Measurements from ENCODE around the gene TRPV6.

The TRPV6 gene

GRCh38 chr7:142885311-142886230 lies at the start of gene TRPV6:
TRPV6 (minus strand) TSS chr7:142885745.
- DNase-seq (ENCODE audit: low spot score in 2 of 2): no peak
- Histone ChIP-seq H3K4me3 (no peak within 1 kb of the TSS), H3K27me3 (ENCODE audit: low read depth) (no peaks in the 10 kb centered on the region), H3K36me3 (replicated peaks) (no peaks in the 10 kb centered on the region), H3K4me1 (no peaks in the 10 kb centered on the region), H3K9me3 (no peaks in the 10 kb centered on the region)
- in situ Hi-C loops (cut with MboI; ENCODE audit: low sequenced_read_pairs): no loop called here

- no peak for DNase-seq (ENCODE audit: low spot score in 2 of 2)
- Histone ChIP-seq H3K4me3 (no peak overlapping the region), H3K9me3 (no peaks in the 10 kb centered on the region), H3K27me3 (ENCODE audit: low read depth) (no peaks in the 10 kb centered on the region), H3K36me3 (replicated peaks) (no peaks in the 10 kb centered on the region), H3K4me1 (no peaks in the 10 kb centered on the region)
- in situ Hi-C loops (cut with MboI; ENCODE audit: low sequenced_read_pairs): no loop called here
Measured at GRCh38 chr7:142934056-142934455, 48.5 kb upstream of the TRPV6 start.

GRCh38 chr7:142933624-142934023 lies 48.1 kb upstream of the TRPV6 start, which contains the start of gene TRPV5:
TRPV5 (minus strand) TSS chr7:142933746; CDS start chr7:142933459, 287 bp downstream.
- H3K9me3 ChIP-seq: no peaks in the 10 kb centered on the region
- no peaks in the 10 kb centered on the region for H3K36me3 ChIP-seq (replicated peaks)
- in situ Hi-C loops (cut with MboI; ENCODE audit: low sequenced_read_pairs): no loop called here
- no peak for DNase-seq (ENCODE audit: low spot score in 2 of 2)
- no peaks in the 10 kb centered on the region for H3K4me1 ChIP-seq
- H3K4me3 ChIP-seq: no peak within 1 kb of the TSS
- no peaks in the 10 kb centered on the region for H3K27me3 ChIP-seq (ENCODE audit: low read depth)

- Histone ChIP-seq H3K9me3 (no peaks in the 10 kb centered on the region), H3K4me1 (no peaks in the 10 kb centered on the region), H3K36me3 (replicated peaks) (no peaks in the 10 kb centered on the region), H3K27me3 (ENCODE audit: low read depth) (no peaks in the 10 kb centered on the region), H3K4me3 (no peak overlapping the region)
- in situ Hi-C loops (cut with MboI; ENCODE audit: low sequenced_read_pairs): no loop called here
- DNase-seq (ENCODE audit: low spot score in 2 of 2): no peak
Measured at GRCh38 chr7:142933092-142933475, 47.5 kb upstream of the TRPV6 start.

- no peak for DNase-seq (ENCODE audit: low spot score in 2 of 2)
- in situ Hi-C loops (cut with MboI; ENCODE audit: low sequenced_read_pairs): no loop called here
- Histone ChIP-seq H3K27me3 (ENCODE audit: low read depth) (no peaks in the 10 kb centered on the region), H3K4me1 (no peaks in the 10 kb centered on the region), H3K4me3 (no peak overlapping the region), H3K36me3 (replicated peaks) (no peaks in the 10 kb centered on the region), H3K9me3 (no peaks in the 10 kb centered on the region)
Measured at GRCh38 chr7:142932386-142933091, 47.0 kb upstream of the TRPV6 start.

- no peaks in the 10 kb centered on the region for H3K27me3 ChIP-seq (ENCODE audit: low read depth)
- no peaks in the 10 kb centered on the region for H3K36me3 ChIP-seq (replicated peaks)
- no peaks in the 10 kb centered on the region for H3K4me1 ChIP-seq
- no peaks in the 10 kb centered on the region for H3K9me3 ChIP-seq
- H3K4me3 ChIP-seq: no peak overlapping the region
- in situ Hi-C loops (cut with MboI; ENCODE audit: low sequenced_read_pairs): no loop called here
- DNase-seq (ENCODE audit: low spot score in 2 of 2): no peak
Measured at GRCh38 chr7:142930126-142930730, 44.7 kb upstream of the TRPV6 start.

DNA sequence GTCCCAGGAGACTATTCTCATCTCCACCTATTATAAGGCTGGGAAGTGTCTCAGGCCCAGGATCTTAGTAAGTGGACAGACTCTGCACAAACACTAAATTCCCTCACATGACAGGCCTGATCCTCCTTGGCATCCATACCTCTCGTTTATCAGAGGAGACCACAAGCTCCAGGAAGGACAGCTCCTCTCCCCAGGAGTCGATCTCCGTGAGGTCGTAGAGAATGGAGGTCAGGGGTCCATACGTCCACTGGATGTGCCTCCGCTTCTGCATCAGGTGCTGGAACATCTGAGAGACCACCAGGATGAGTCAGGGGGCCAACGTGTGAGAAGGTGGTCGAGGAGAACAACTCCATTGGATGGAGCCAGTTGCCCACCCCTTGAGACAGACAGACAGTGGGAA lies 42.4 kb upstream of the TRPV6 start:
- in situ Hi-C loops (cut with MboI; ENCODE audit: low sequenced_read_pairs): no loop called here
- H3K27me3 ChIP-seq (ENCODE audit: low read depth): no peaks in the 10 kb centered on the region
- H3K36me3 ChIP-seq (replicated peaks): no peaks in the 10 kb centered on the region
- no peaks in the 10 kb centered on the region for H3K4me1 ChIP-seq
- DNase-seq (ENCODE audit: low spot score in 2 of 2): no peak
- H3K9me3 ChIP-seq: no peaks in the 10 kb centered on the region
- H3K4me3 ChIP-seq: no peak overlapping the region

DNA sequence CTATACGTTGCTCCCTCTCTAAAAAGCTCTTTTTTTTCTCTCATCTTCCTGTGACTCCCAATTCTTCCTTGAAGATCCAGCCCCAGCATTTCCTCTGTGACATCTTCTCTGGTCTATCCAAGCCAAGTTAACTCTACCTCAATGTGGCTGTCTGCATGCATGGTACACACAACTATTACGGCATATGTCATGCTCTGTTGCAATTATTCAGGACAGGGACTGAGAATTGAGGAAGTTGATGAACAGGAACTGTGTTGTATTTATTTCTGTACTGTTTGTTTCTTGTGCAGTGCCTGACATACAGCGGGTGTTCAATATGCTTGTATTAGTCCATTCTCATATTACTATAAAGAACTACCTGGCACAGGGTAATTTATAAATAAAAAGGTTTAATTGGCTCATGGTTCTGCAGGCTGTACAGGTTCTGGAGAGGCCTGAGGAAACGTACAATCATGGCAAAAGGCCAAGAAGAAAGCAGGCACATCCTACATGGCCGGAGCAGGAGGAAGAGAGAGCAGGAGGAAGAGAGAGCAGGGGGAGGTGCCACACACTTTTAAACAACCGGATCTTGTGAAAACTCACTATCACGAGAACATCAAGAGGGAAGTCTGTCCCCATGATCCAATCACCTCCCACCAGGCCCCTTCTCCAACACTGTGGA lies 41.7 kb upstream of the TRPV6 start:
- Histone ChIP-seq H3K4me3 (no peak overlapping the region), H3K27me3 (ENCODE audit: low read depth) (no peaks in the 10 kb centered on the region), H3K9me3 (no peaks in the 10 kb centered on the region), H3K36me3 (replicated peaks) (no peaks in the 10 kb centered on the region), H3K4me1 (no peaks in the 10 kb centered on the region)
- in situ Hi-C loops (cut with MboI; ENCODE audit: low sequenced_read_pairs): no loop called here
- DNase-seq (ENCODE audit: low spot score in 2 of 2): no peak

DNA sequence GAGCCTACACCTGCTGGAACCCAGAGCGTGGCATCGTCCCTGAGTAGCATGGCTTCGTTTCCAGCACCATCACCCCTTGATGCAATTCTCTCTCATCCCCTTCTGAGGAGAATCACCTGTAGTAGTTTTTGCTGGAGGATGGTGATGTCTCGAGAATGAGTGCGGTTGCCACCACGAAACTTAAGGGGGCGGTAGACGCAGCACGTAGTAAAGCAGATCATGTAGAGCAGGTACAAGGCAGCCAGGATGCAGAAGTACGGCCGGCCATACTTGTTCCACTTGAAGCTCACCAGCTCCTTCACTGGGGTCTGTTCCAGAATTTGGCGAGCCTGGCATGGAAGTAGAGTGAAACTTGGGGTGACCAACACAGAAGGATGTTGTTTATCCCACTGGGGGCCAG lies 39.9 kb upstream of the TRPV6 start:
- in situ Hi-C loops (cut with MboI; ENCODE audit: low sequenced_read_pairs): no loop called here
- Histone ChIP-seq H3K4me1 (no peaks in the 10 kb centered on the region), H3K9me3 (no peaks in the 10 kb centered on the region), H3K36me3 (replicated peaks) (no peaks in the 10 kb centered on the region), H3K27me3 (ENCODE audit: low read depth) (no peaks in the 10 kb centered on the region), H3K4me3 (no peak overlapping the region)
- peak in 1 of 2 experiments; percentile 18 for DNase-seq (ENCODE audit: low spot score in 2 of 2)

- Histone ChIP-seq H3K27me3 (ENCODE audit: low read depth) (no peaks in the 10 kb centered on the region), H3K36me3 (replicated peaks) (no peaks in the 10 kb centered on the region), H3K4me1 (no peaks in the 10 kb centered on the region), H3K9me3 (no peaks in the 10 kb centered on the region), H3K4me3 (no peak overlapping the region)
- in situ Hi-C loops (cut with MboI; ENCODE audit: low sequenced_read_pairs): no loop called here
- no peak for DNase-seq (ENCODE audit: low spot score in 2 of 2)
Measured at GRCh38 chr7:142923391-142923790, 37.8 kb upstream of the TRPV6 start.

DNA sequence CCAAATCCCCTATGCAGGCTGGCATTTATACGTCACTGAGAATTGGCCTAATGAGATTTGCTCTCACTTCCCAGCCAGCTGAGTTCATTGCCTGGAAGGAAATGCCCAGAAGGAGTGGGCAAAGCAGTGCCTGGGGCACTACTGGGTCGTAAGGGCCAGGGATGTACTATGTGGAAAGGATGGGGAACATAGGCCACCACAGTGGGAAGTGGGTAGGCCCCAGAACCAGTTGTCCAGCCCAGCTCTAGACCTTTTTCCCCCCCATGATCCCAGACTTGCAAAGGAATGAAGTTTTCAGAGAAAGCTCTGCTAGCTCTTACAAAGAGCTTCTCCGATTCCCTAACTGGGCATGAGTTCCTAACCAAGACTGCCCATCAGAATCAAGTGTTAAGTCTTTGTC lies 34.1 kb upstream of the TRPV6 start:
- H3K4me1 ChIP-seq: no peaks in the 10 kb centered on the region
- no peak overlapping the region for H3K4me3 ChIP-seq
- no peaks in the 10 kb centered on the region for H3K27me3 ChIP-seq (ENCODE audit: low read depth)
- in situ Hi-C loops (cut with MboI; ENCODE audit: low sequenced_read_pairs): no loop called here
- H3K9me3 ChIP-seq: no peaks in the 10 kb centered on the region
- H3K36me3 ChIP-seq (replicated peaks): no peaks in the 10 kb centered on the region
- DNase-seq (ENCODE audit: low spot score in 2 of 2): no peak

- in situ Hi-C loops (cut with MboI; ENCODE audit: low sequenced_read_pairs): no loop called here
- no peak overlapping the region for H3K4me3 ChIP-seq
Measured at GRCh38 chr7:142918901-142919300, 33.4 kb upstream of the TRPV6 start.

DNA sequence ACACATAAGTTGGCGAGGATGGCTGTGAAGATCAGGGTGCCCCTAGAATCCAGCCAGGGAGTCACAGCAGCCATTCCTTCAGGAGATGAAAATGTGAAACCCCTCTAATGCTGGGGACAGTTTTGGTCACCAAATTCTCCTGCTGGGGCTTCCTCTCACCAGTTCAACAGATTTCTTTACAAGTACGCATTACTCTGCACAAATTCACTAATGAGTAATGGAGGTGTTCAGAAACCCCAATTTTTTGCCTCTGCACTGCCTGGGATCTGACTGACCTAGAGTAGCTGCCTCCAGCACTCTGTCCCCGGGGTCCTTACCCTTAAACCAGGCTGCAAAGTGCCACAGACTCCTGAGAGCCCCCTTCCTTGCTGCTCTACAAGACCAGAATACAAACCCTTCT lies 31.9 kb upstream of the TRPV6 start:
- no peaks in the 10 kb centered on the region for H3K9me3 ChIP-seq
- no peak overlapping the region for H3K4me3 ChIP-seq
- H3K4me1 ChIP-seq: no peaks in the 10 kb centered on the region
- in situ Hi-C loops (cut with MboI; ENCODE audit: low sequenced_read_pairs): no loop called here
- no peaks in the 10 kb centered on the region for H3K27me3 ChIP-seq (ENCODE audit: low read depth)
- H3K36me3 ChIP-seq (replicated peaks): no peaks in the 10 kb centered on the region
- no peak for DNase-seq (ENCODE audit: low spot score in 2 of 2)

More at GRCh38 chr7:142918901-142919300, 33.4 kb upstream of the TRPV6 start:
- Histone ChIP-seq H3K27me3 (ENCODE audit: low read depth) (no peaks in the 10 kb centered on the region), H3K36me3 (replicated peaks) (no peaks in the 10 kb centered on the region), H3K9me3 (no peaks in the 10 kb centered on the region), H3K4me1 (no peaks in the 10 kb centered on the region)
- no peak for DNase-seq (ENCODE audit: low spot score in 2 of 2)

Data from HAP-1 (cell line).